HepG2 (cell line): ENCODE measurements around the gene USF1. TPM values are rescaled to one million over a fixed set of nuclear protein-coding genes. Genes with fewer than 3 reads are reported as not detected.

Experiments
- ARID2 ChIP-seq: sonication (generic); formaldehyde crosslinking; IDR thresholded peaks from 2 replicates; pipeline ENCODE4 v1.8.1; 2022; ENCODE audit warnings: mild to moderate bottlenecking, missing genetic modification reagents, borderline replicate concordance
- ATF7 ChIP-seq, 2 experiments: fragments of 450-650 bp in 1 of 2; sonication (generic) in 1 of 2; formaldehyde crosslinking in 1 of 2; IDR thresholded peaks; 2 replicates each; pipeline versions ENCODE4 v1.4.0 to v1.6.1; 2016 to 2020; ENCODE audit warnings: antibody characterized with exemption in 1 of 2, mild to moderate bottlenecking in 1 of 2, missing genetic modification reagents in 1 of 2
- DPF2 ChIP-seq: sonication (generic); formaldehyde crosslinking; IDR thresholded peaks from 2 replicates; pipeline ENCODE4 v1.4.0; 2020; ENCODE audit warnings: mild to moderate bottlenecking, low read depth, missing genetic modification reagents, borderline replicate concordance
- ETS1 ChIP-seq: sonication (generic); formaldehyde crosslinking; IDR thresholded peaks from 2 replicates; pipeline ENCODE4 v1.4.0; 2020; ENCODE audit warnings: missing genetic modification reagents
- GABPA ChIP-seq, 2 experiments: IDR thresholded peaks; 2 replicates each; pipeline ENCODE4 v1.6.1; 2011 to 2016; ENCODE audit warnings: low read depth in 2 of 2, low read length in 1 of 2, missing biosample characterization in 1 of 2, missing genetic modification characterization in 1 of 2
- NRL ChIP-seq: sonication (generic); formaldehyde crosslinking; IDR thresholded peaks from 2 replicates; pipeline ENCODE4 v1.5.0; 2020; ENCODE audit warnings: missing genetic modification reagents, mild to moderate bottlenecking, moderate library complexity, borderline replicate concordance
- PTBP1 ChIP-seq: fragments of 200-400 bp; formaldehyde crosslinking; IDR thresholded peaks from 2 replicates; pipeline ENCODE4 v1.6.1; 2018; ENCODE audit warnings: low read length, low read depth; ENCODE audit not compliant: poor library complexity, severe bottlenecking
- SMYD3 ChIP-seq: sonication (generic); formaldehyde crosslinking; IDR thresholded peaks from 2 replicates; pipeline ENCODE4 v1.8.1; 2023; ENCODE audit warnings: mild to moderate bottlenecking, missing genetic modification reagents
- ZFP91 ChIP-seq: sonication (generic); formaldehyde crosslinking; IDR thresholded peaks from 2 replicates; pipeline ENCODE4 v1.9.0; 2022; ENCODE audit warnings: missing genetic modification reagents, mild to moderate bottlenecking, borderline replicate concordance
- ZNF326 ChIP-seq: sonication (generic); formaldehyde crosslinking; IDR thresholded peaks from 2 replicates; pipeline ENCODE4 v1.4.0; 2020; ENCODE audit warnings: missing genetic modification reagents, borderline replicate concordance
- ZNF605 ChIP-seq: sonication (generic); formaldehyde crosslinking; IDR thresholded peaks from 2 replicates; pipeline ENCODE4 v1.8.0; 2022; ENCODE audit warnings: mild to moderate bottlenecking, missing genetic modification reagents
- ZNF782 ChIP-seq: sonication (generic); formaldehyde crosslinking; IDR thresholded peaks from 2 replicates; pipeline ENCODE4 v1.4.0; 2020; ENCODE audit warnings: missing genetic modification reagents, mild to moderate bottlenecking, borderline replicate concordance
- ZSCAN20 ChIP-seq: sonication (generic); formaldehyde crosslinking; IDR thresholded peaks from 2 replicates; pipeline ENCODE4 v1.4.0; 2020; ENCODE audit warnings: missing genetic modification reagents, mild to moderate bottlenecking, borderline replicate concordance
- ZSCAN9 ChIP-seq: IDR thresholded peaks from 2 replicates; pipeline ENCODE4 v1.6.1; 2016; ENCODE audit warnings: borderline replicate concordance
- polyA plus RNA-seq, 8 experiments: library from polyadenylated mRNA; depleted of rRNA in 3 of 8; stranded (reverse) in 7 of 8; unstranded in 1 of 8; fragments of >200 nt; fragmentation: Illumina TruSeq in 4 of 8; extraction: Trizol in 4 of 8; gene quantifications; 2 replicates each; pipeline versions ENCODE4 v1.2.1 to v1.2.3, GENCODE V29; 2011 to 2016; ENCODE audit warnings: low read depth in 4 of 8, missing spikeins in 1 of 8, mixed read lengths in 1 of 8; ENCODE audit not compliant: insufficient read depth in 1 of 8
- total RNA-seq, 5 experiments: library from RNA; depleted of rRNA; stranded (reverse); fragments of >200 nt; fragmentation: Illumina TruSeq; extraction: Trizol; gene quantifications; 2 replicates each; pipeline ENCODE4 v1.2.3, GENCODE V29; 2016; ENCODE audit warnings: low read depth in 1 of 5
- TF ChIP-seq, protein P1 (sequence below): sonication (generic); formaldehyde crosslinking; IDR thresholded peaks from 2 replicates; pipeline ENCODE4 v1.4.0; 2020; ENCODE audit warnings: mild to moderate bottlenecking, missing genetic modification reagents
- TF ChIP-seq, protein P2 (sequence below): sonication (generic); formaldehyde crosslinking; IDR thresholded peaks from 2 replicates; pipeline ENCODE4 v1.4.0; 2020; ENCODE audit warnings: missing genetic modification reagents
- TF ChIP-seq, protein P3 (sequence below): sonication (generic); formaldehyde crosslinking; IDR thresholded peaks from 2 replicates; pipeline ENCODE4 v1.9.0; 2021; ENCODE audit warnings: missing genetic modification reagents, borderline replicate concordance
- TF ChIP-seq, protein P4 (sequence below): sonication (generic); formaldehyde crosslinking; IDR thresholded peaks from 2 replicates; pipeline ENCODE4 v1.4.0; 2020; ENCODE audit warnings: missing genetic modification reagents

The USF1 gene
- total and polyA plus RNA-seq, 2 of the 13 experiments (the other 11 are each of a cell fraction or from before 2014, with no cell fraction given): 26.9 to 39.4 TPM

GRCh38 chr1:161013488-161014230 lies 32.1 kb downstream of the USF1 start (continued):
- TF ChIP-seq ZFP91 (peak; percentile 87), ZNF605 (peak; percentile 90), ETS1 (CRISPR knock-in tag) (no peak), PTBP1 (no peak), NRL (CRISPR knock-in tag) (peak; percentile 91), SMYD3 (peak; percentile 71; the same call in 1 of the 2 replicates), DPF2 (CRISPR knock-in tag) (peak; percentile 91), GABPA (IDR thresholded peaks at IDR 0.05; ENCODE audit: low read depth, low read length) (peak; percentile 73), GABPA (CRISPR knock-in tag; IDR thresholded peaks at IDR 0.05; ENCODE audit: low read depth) (peak; percentile 93), ZSCAN9 (CRISPR knock-in tag) (peak; percentile 87; the same call in 1 of the 2 replicates), ATF7 (IDR thresholded peaks at IDR 0.05) (peak; percentile 69), ATF7 (CRISPR knock-in tag; IDR thresholded peaks at IDR 0.05) (peak; percentile 97), ZSCAN20 (no peak), ARID2 (peak; percentile 61; the same call in 1 of the 2 replicates), ZNF782 (peak; percentile 48; the same call in 1 of the 2 replicates), ZNF326 (CRISPR knock-in tag) (no peak)
- TF ChIP-seq, protein P1, sequence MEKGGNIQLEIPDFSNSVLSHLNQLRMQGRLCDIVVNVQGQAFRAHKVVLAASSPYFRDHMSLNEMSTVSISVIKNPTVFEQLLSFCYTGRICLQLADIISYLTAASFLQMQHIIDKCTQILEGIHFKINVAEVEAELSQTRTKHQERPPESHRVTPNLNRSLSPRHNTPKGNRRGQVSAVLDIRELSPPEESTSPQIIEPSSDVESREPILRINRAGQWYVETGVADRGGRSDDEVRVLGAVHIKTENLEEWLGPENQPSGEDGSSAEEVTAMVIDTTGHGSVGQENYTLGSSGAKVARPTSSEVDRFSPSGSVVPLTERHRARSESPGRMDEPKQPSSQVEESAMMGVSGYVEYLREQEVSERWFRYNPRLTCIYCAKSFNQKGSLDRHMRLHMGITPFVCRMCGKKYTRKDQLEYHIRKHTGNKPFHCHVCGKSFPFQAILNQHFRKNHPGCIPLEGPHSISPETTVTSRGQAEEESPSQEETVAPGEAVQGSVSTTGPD: no peak
- TF ChIP-seq, protein P2, sequence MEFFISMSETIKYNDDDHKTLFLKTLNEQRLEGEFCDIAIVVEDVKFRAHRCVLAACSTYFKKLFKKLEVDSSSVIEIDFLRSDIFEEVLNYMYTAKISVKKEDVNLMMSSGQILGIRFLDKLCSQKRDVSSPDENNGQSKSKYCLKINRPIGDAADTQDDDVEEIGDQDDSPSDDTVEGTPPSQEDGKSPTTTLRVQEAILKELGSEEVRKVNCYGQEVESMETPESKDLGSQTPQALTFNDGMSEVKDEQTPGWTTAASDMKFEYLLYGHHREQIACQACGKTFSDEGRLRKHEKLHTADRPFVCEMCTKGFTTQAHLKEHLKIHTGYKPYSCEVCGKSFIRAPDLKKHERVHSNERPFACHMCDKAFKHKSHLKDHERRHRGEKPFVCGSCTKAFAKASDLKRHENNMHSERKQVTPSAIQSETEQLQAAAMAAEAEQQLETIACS: no peak
- TF ChIP-seq, protein P3, sequence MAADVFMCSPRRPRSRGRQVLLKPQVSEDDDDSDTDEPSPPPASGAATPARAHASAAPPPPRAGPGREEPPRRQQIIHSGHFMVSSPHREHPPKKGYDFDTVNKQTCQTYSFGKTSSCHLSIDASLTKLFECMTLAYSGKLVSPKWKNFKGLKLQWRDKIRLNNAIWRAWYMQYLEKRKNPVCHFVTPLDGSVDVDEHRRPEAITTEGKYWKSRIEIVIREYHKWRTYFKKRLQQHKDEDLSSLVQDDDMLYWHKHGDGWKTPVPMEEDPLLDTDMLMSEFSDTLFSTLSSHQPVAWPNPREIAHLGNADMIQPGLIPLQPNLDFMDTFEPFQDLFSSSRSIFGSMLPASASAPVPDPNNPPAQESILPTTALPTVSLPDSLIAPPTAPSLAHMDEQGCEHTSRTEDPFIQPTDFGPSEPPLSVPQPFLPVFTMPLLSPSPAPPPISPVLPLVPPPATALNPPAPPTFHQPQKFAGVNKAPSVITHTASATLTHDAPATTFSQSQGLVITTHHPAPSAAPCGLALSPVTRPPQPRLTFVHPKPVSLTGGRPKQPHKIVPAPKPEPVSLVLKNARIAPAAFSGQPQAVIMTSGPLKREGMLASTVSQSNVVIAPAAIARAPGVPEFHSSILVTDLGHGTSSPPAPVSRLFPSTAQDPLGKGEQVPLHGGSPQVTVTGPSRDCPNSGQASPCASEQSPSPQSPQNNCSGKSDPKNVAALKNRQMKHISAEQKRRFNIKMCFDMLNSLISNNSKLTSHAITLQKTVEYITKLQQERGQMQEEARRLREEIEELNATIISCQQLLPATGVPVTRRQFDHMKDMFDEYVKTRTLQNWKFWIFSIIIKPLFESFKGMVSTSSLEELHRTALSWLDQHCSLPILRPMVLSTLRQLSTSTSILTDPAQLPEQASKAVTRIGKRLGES (CRISPR knock-in tag): no peak
- TF ChIP-seq, protein P4, sequence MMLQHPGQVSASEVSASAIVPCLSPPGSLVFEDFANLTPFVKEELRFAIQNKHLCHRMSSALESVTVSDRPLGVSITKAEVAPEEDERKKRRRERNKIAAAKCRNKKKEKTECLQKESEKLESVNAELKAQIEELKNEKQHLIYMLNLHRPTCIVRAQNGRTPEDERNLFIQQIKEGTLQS (CRISPR knock-in tag): peak; percentile 94
